Measurements from ENCODE around the gene APOBEC3C. TPM values are rescaled to one million over a fixed set of nuclear protein-coding genes. Genes with fewer than 3 reads are reported as not detected.
"Not testable (repeated sequence)": the region's sequence is repeated elsewhere in the genome, so short reads cannot be mapped to it uniquely, and the experiment has no call there.

Gene APOBEC3C
- total RNA-seq (2014; rRNA removed; shearing (Covaris generic)) = 10.8 and 11.2 TPM in 2 replicates

DNA sequence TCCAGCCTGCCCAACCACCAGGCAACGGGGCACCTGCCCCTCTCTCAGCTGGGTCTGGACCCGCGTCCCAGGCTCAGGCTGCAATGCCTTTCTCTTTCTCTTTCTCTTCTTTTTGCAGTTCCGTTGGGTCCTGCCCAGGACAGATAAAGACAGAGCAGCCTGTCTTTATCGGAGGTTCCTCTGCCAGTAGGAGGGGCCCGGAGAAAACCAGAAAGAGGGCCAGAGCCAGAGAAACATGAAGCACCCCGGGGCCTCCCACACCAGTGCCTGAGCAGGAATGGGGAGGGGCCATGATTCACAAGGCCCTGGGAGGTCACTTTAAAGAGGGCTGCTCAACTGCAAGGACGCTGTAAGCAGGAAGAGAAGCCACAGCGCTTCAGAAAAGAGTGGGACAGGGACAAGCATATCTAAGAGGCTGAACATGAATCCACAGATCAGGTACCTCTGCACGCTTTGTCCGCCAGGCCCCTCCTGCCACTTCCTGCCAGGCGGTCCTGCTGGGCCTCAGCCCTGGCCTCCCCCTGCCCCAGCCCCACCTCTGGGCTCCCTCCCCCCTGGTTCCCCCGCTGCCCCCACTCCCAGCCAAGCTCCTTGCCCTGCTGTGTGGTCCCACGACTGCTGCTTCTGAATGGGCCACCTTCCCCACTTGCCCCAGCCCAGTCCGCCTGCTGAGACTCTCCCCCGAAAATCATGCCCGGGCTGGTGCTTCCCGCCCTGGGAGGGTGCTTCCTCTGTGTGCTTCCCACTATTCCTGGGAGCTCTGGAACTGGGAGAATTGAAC lies at the start of gene APOBEC3C:
Gene APOBEC3C (plus strand): TSS at position 316 of the 781 bp plus-strand sequence. CDS start 106 bp downstream, at position 422.
- peak; percentile 93 for DNase-seq (ENCODE audit: low read depth)

DNA sequence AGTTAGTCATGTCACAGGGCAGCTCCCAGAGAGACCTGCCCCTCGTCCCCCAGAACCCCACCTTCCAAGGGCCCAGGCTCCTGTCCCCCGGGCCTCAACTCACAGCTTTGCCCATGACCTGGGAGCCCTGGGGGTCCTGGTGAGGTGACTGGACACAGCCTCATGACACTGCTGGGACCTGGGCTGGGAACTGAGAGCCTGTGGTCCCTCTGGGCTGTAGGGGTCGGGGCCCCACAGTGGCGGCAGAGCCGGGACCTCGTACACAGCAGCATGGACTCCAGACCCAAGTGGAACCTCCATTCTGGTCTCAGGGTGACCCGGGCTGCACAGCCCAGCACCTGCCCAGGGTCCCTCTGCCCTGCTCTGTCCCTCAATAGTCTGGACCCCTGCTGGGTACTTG lies 49.8 kb upstream of the APOBEC3C start:
- DNase-seq (ENCODE audit: low read depth) = no peak

DNA sequence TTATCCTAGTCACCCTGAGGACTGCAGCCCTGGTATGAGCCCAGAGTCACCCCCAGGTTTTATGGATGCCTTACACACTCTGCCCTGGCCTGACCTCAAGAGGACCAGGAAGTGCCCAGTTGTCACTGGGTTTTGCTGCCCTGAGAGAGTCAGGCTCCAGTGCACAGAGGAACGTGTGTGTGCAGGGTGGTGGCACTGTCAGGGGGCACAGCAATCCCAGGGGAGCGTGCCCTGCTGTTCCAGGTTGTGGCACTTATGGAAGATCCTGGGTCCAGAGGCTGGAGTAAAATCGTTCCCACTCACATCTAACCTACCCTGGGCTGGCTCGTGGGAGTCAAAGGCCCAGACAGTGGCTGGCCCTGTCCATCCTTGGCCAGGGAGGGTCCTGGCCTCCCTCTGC lies 49.1 kb upstream of the APOBEC3C start:
- no peak for DNase-seq (ENCODE audit: low read depth)

DNA sequence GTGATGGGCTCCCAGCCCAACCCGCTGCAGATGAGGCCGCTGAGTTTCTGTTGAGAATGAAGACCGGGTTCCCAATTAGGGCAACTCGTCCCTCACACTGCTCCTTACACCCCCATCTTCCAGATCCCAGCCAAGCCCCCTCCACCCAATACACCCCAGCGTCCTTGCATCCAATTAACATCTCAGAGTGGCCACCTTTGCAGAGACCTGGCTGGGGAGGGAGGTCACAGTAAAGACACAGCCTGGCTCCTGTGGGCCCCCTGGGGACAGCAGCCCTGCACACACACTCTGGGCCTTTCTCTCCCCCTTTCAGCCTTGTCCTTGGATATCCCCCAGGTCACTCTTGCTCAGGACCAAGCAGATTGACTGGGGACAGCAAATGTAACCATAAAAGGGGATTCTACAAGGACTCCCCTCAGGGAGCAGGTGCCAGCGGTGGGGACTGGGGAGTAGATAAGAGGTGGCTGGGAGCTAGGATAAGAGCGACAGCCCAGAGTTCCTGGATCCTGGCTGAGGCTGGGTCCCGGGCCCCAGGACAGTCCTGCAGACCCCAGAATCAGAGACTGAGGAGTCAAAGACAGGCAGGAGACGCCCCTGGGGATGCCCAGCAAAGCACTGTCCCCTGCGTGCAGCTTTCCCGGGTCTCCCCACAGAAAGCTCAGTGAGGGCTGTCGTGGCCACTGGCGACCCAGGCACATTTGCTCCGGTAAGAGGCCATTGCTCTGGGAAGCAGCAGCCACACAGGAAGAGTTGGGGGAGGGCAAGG lies 48.3 kb upstream of the APOBEC3C start:
- no peak for DNase-seq (ENCODE audit: low read depth)

DNA sequence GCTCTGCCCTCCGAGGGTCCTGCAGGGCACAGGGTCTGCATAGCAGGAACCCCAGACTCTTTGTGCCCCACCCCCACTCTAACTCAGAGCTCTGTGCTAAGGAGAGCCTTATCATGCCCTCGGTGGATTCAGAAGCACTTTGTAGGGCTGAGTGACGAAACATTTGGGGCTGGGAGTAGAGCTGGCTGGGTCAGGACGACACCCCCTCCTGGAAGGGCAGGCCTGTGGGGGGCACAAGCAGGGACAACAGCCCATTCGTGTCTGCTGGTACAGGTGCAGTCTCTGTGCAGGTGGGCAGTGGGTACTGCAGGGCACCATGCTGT lies 47.7 kb upstream of the APOBEC3C start:
- DNase-seq (ENCODE audit: low read depth) = no peak

DNA sequence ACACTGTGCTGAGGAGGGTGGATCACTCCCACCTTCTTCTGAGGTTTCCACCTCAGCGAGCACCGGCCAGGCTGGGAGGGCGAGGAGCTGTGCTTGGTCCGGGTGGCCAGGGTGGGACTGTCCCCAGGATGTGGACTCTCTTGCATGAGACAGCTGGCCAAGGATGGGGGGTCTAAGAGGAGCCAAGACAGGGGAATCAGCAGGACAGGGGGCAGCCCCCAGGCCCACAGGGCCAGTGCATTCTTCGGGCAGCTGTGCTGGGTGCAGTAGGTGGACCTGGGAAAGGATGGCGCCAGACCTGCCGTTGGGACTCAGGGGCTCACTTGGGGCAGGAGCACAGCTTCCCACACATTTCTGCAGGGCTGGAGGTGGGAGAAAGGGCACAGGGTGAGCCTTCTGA lies 47.1 kb upstream of the APOBEC3C start:
- DNase-seq (ENCODE audit: low read depth) = no peak

DNA sequence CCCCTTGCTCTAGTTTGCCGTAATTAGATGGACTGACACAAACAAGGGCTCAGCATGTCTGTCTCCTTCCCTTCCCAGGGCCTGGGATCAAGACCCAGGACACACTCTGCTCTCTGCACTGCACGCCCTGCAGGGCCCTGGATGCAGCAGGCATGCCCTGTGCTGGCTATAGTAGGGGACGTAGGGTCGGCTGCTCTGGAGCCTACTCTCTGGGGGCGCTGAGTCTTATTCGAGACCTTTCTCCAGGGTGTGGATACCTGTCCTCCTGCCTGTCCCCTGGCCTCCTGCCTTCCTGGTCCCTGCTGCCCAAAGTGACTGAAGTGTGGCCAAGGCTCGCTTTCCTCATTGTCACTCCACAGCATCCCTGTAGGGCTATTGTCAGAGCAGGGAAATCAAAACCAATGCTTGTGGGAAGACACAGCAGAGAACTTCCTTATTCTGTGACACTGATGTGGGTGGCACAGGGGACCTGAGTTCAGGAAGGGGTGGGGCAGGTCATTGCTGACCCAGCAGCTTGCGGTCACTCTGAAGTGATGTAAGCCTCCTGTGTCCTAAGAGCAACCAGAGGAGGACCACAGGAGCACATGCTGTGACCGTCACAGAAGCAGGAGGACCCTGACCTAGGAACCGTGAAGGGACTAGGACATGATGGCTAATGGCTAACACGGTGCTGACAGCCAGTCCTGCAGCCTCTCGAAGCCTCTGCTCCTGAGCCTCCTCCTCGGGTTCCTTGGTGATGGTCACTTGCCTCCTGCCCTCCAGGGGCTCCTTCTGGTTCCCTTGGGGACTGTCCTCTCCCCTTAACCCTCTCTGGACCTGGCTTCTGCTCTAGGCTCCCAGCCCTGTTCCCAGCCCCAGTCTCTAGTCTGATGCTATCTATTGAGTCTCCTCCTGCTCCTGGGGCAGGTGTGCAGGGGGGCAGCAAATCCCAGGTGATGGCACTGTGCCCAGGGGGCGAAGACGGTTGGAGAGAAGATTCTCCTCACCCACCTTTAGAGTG lies 46.3 kb upstream of the APOBEC3C start:
- DNase-seq (ENCODE audit: low read depth) = no peak

DNA sequence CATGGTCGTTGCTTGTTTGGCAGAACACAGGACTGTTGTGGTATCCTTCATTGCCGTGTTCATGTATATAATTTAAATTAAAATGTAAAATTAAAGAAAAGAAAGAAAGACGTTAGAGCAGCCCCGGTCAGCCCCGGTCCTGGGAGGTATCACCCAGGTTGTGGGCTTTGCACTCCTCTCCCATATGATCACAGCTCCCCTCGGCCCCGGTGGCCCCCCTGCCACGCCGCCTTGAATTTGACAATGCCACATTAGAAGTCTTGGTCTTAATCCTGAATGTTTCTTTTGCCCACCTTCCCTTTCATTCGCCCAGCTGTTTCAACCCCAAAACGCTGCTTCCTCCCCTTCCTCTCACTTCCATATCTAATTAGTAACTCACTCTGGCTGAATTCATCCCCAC lies 45.3 kb upstream of the APOBEC3C start:
- no peak for DNase-seq (ENCODE audit: low read depth)

DNA sequence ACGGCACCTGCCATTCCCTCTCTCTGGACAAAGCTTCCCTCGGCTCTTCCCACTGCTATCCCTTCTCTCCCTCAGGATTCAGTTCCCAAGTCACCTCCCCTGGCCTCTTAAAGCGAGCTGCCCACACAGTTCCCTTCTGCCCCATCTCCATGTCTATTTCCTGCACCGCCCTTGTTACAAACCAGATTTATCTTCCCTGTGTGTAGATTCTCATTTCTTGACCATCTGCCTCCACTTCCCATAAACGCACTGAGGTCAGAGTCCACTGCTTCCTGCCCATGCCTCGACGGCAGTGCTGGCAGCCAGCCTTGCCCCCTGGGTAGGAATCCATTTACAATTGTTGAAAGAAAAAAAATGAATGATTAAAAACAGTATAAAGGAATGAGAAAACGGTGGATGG lies 43.5 kb upstream of the APOBEC3C start:
- DNase-seq (ENCODE audit: low read depth) = no peak

DNA sequence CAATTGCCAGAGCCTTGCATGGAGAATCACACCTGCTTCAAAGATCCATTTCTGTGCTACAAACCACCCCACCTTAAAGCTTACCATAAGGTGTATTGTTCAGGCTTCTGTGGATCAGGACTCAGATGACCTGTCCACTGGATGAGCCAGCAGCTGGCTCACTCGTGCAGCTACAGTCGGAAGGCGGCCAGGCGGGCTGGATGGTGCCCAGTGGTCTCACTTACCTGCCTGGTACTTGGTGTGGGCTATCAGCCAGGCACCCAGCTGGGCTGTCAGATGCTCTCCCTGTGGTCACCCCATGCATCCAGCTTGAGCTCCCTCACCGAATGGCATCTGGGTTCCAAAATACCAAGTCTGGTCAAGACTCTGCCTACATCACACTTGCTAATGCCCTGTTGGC lies 42.9 kb upstream of the APOBEC3C start:
- DNase-seq (ENCODE audit: low read depth) = no peak

DNA sequence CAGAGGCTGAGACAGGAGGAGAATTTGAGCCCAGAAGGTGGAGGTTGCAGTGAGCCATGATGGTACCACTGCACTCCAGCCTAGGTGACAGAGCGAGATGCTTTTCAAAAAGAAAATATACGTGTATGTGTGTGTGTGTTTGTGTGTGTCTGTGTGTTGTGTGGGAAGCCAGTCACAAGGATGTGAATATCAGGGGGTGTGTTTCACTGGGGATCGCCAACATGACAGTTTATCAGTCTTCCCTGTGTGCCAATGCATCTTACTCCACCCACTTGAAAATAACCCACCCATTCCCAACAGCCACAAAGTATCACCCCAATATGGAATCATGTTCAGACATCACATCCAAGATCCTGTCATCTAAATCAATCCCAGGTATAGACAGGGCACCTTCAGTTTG lies 42.3 kb upstream of the APOBEC3C start:
- DNase-seq (ENCODE audit: low read depth) = no peak

DNA sequence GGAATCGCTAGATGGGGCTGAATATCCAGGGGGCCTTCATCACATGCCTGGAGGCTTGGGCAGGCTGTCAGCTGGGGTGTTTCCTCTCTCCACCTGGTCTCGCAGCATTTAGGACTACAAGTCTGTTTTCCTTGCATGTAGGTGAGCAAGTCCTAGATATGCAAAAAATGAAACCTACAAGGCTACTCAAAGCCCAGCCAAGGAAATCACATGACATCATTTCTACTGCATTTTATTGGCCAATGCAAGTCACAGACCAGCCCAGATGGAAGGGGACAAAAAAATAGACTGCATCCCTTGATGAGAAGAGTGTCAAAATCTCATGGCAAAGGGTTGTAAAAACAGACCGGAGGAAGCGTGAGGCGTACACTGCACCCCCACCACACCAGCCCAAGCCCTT lies 41.5 kb upstream of the APOBEC3C start:
- DNase-seq (ENCODE audit: low read depth) = no peak

DNA sequence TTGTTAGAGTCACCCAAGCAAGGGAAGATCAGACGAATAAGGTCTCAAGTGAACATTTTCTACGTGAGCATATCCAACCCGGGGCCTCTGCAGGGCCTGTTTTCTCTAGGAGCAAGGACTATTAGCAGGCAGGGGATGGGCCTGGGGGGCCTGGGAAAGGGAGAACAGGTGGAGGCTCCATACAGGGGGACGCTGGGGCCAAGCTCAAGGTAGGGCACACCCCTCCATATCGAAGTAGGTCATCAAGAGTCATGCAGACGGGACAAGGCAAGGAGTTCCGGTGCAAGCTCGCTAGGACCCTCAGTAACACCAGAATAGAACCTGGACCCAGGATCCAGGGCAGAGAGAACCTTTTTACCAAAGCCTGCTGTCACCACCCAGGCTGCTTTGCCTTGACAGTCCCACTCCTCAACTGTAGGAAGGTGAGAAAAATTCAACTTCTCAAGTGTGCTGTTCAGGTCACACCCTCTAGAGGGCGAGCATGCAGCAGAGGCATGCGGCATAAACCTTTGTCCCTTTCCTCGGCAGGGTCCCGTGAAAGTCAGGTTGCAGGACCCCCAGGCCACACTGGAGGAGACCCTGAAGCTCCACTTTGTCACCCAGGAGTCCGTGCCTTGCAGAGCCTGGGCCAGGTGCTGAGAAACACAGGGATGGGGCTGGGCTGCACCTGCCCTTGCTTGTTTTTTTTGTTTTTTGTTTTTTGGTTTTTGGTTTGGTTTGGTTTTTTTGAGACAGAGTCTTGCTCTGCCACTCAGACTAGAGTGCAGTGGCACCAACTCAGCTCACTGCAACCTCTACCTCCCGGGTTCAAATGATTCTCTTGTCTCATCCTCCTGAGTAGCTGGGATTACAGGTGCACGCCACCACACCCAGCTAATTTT lies 40.5 kb upstream of the APOBEC3C start:
- no peak for DNase-seq (ENCODE audit: low read depth)

DNA sequence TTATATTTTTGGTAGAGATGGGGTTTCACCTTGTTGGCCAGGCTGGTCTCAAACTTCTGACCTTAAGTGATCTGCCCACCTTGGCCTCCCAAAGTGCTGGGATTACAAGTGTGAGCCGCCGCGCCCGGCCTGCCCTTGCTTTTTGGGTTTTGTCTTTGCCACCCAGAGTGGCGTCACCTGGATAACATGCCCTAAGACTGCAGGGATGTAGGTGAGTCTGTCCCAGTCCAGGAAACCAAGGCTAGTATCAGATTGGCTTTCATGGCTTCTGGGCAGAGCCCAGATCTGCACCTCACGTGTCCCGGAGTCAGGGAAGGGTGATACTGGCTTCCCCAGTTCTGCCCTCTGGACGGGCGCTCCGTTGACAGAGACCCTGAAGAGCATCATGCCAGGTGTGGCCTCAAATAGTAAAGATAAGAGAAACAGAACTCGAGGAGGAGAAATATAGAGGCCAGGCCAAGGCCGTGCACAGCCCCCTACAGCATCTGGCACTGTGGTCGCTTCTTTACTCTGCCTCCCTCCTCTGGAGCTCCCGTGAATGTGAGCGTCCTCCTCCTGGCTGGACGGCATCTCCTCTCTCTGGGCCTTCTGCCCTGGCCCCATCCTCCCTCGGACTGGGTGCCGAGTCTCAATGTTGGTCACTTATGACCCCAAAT lies 39.8 kb upstream of the APOBEC3C start:
- DNase-seq (ENCODE audit: low read depth) = no peak

DNA sequence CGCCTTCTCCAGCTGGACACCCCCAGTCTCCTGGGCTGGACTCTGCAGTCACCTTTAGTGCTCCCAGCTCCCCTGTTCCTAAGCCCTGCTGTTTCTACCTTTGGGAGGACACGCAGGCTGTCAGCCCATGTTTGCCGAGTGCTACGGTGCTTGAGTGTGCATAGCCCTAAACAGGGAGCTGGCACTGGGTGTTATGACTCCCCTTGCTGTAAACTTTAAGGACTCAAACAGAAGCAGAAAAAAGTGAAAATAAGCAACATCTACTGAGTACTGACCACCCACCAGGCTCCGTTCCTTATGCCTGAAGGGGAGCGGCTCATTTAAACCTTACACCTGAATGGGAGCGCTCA lies 39.3 kb upstream of the APOBEC3C start:
- DNase-seq (ENCODE audit: low read depth) = no peak

DNA sequence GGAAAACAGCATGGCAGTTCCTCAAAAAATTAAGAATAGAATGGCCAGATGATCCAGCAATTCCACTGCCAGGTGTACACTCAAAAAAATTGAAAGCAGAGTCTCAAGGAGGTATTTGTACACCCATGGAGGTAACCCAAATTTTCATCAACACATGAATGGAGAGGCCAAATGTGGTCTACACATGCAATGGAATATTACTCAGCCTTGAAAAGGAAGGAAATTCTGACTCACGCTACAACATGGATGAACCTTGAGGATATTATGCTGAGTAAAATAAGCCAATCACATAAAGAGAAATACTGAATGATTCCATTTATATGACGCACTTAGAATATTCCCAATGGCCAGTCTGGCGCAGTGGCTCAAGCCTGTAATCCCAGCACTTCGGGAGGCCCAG lies 36.8 kb upstream of the APOBEC3C start:
- DNase-seq (ENCODE audit: low read depth) = not testable (repeated sequence)

DNA sequence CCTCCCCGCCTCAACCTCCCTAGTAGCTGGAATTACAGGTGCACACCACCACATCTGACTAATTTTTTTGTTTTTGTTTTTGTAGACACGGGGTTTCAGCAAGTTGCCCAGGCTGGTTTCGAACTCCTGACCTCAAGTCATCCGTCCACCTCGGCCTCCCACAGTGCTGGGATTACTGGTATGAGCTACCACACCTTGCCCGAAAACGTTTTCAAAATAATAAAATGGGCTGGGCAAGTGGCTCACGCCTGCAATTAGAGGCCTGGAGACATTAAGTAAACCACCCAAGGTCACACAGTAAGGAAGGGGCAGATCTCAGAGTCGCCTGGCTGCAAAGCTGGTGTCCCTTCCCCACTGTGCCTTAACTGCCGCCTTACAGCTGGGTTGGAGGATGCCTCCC lies 33.5 kb upstream of the APOBEC3C start:
- not testable (repeated sequence) for DNase-seq (ENCODE audit: low read depth)

DNA sequence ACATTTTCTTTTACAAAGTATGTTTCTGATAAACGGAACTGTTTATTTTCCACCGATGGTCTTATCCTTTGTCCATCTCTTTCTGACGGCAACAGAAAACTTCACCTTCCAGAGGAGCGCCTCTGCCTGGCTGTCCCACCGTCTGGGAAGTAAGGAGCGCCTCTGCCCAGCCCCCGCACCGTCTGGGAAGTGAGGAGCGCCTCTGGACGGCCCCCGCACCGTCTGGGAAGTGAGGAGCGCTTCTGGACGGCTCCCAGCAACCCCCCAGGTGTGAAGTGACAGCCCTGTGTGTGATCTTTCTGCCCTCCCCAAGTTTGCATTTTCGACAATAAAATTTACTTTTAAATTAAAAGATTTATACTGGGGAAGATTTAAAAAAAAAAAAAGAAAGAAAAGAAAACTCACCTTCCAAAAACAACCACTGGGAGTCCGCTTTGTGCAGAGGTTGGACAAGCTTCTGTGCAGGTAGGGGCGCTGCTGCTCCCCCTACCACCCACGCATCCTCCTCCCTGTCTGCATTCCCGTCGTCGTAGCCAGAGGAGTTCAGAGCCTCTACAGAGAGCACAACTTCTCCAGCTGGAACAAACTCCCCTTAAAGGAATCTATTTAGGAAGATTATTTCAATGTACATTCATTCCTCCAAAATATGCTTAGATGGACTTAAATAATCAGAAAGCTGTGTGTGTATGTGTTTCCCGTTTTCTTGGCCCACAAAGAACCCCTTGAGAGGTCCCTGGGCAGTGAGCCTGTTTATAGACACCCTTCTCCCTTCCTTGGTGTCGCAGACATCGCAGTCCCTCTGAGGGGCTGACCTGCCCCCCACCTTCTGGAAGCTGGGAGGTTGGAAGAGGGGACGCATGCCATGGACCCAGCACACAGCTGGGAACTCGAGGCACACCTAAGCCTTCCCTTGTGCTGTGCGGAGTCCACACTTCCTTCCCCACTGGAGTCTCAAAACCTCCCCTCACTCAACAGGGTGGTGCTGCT lies 32.8 kb upstream of the APOBEC3C start:
- DNase-seq (ENCODE audit: low read depth) = peak; percentile 10

All from RPMI7951 (cell line).